Fibroblast of the conjunctiva (primary cell): ENCODE data around the gene DNAH12.
"Not testable (repeated sequence)": the region's sequence is repeated elsewhere in the genome, so short reads cannot be mapped to it uniquely, and the experiment has no call there.

Experiments
- DNase-seq: peaks from one replicate; pipeline ENCODE4 v3.0.0-alpha.2; 2010; ENCODE audit warnings: low read depth

Gene DNAH12

GRCh38 chr3:57402675-57403074, 141.5 kb downstream of the DNAH12 start:
- DNase-seq, result no peak

GRCh38 chr3:57397175-57398026, 146.7 kb downstream of the DNAH12 start:
- DNase-seq, result peak; percentile 34

- no peak for DNase-seq
These were observed 150.2 kb downstream of the DNAH12 start for GRCh38 chr3:57393977-57394376.

GRCh38 chr3:57391767-57392166, 152.4 kb downstream of the DNAH12 start:
- DNase-seq, result no peak

GRCh38 chr3:57389271-57389670, 154.9 kb downstream of the DNAH12 start:
- DNase-seq, result no peak

- no peak for DNase-seq
These were observed 157.8 kb downstream of the DNAH12 start for GRCh38 chr3:57386307-57386706.

GRCh38 chr3:57385498-57385897, 158.6 kb downstream of the DNAH12 start:
- DNase-seq, result no peak

GRCh38 chr3:57383838-57384237, 160.3 kb downstream of the DNAH12 start:
- no peak for DNase-seq

- DNase-seq, result no peak
These were observed 160.7 kb downstream of the DNAH12 start for GRCh38 chr3:57383406-57383805.

GRCh38 chr3:57382933-57383332, 161.2 kb downstream of the DNAH12 start:
- no peak for DNase-seq

GRCh38 chr3:57370341-57370740, 173.8 kb downstream of the DNAH12 start:
- no peak for DNase-seq

- DNase-seq, result not testable (repeated sequence)
These were observed 179.1 kb downstream of the DNAH12 start for GRCh38 chr3:57365089-57365488.

GRCh38 chr3:57356275-57356674, 187.9 kb downstream of the DNAH12 start:
- not testable (repeated sequence) for DNase-seq

- DNase-seq, result no peak
These were observed 189.4 kb downstream of the DNAH12 start for GRCh38 chr3:57354768-57355167.

GRCh38 chr3:57350271-57350670, 193.9 kb downstream of the DNAH12 start:
- no peak for DNase-seq

- not testable (repeated sequence) for DNase-seq
These were observed 205.0 kb downstream of the DNAH12 start for GRCh38 chr3:57339071-57339642.

GRCh38 chr3:57338272-57339070, 205.7 kb downstream of the DNAH12 start:
- DNase-seq, result not testable (repeated sequence)

GRCh38 chr3:57335283-57335938, 208.7 kb downstream of the DNAH12 start:
- no peak for DNase-seq

- DNase-seq, result no peak
These were observed 213.0 kb downstream of the DNAH12 start for GRCh38 chr3:57331078-57331610.

- not testable (repeated sequence) for DNase-seq
These were observed 217.6 kb downstream of the DNAH12 start for GRCh38 chr3:57326498-57326897.

GRCh38 chr3:57314204-57314603, 229.9 kb downstream of the DNAH12 start:
- DNase-seq, result no peak
